NCI-H2227 (cell line): Measurements from ENCODE around the gene LSM14A.
"Not testable (repeated sequence)": the region's sequence is repeated elsewhere in the genome, so short reads cannot be mapped to it uniquely, and the experiment has no call there.

ENCODE experiments used
- DNase-seq: peaks from one replicate; lab custom pipeline; 2025; ENCODE audit not compliant: unreplicated experiment; lab: John Stamatoyannopoulos, UW

The LSM14A gene

DNA sequence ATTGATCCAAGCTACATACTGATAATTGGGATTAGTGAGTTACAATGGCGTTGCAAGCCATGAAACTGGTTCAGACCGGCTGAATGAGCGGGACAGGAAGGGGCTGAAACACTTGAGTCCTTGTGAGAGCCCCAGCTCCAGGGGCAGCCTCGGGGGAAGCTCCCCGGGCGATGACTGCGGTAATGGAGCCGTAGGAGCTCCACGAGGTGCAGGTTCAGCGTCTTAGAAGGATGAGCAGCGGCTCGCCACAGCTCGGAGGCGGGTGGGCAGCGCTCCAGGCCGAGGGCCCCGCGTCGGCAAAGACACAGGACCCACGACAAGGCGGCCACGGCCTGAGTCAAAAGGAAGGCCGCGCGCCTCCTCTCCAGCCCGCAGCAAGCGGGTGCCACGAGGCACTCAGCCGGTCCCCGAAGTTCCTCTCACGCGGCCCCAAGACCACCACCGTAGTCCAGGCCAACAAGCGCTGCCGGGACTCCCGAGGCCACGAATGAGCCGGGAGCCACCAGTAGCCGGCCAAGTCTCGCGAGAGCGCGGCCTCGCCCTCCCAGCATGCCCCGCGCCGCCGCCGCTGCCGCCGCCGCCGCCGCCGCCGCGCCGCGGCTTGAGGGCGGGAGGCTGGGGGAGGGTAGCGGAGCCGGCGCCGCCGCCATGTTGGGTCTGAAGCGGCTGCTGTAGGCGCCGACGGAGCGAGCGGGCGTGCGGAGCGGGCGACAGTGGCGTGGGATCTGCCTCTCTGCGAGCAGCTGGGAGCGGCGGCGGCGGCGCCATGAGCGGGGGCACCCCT, at the start of gene LSM14A:
LSM14A (plus strand) TSS at position 628 of the 784 bp plus-strand sequence; CDS start at position 767, 139 bp downstream.
- peak; percentile 100 for DNase-seq

GRCh38 chr19:34124828-34125227, 47.5 kb upstream of the LSM14A start:
- no peak for DNase-seq

DNA sequence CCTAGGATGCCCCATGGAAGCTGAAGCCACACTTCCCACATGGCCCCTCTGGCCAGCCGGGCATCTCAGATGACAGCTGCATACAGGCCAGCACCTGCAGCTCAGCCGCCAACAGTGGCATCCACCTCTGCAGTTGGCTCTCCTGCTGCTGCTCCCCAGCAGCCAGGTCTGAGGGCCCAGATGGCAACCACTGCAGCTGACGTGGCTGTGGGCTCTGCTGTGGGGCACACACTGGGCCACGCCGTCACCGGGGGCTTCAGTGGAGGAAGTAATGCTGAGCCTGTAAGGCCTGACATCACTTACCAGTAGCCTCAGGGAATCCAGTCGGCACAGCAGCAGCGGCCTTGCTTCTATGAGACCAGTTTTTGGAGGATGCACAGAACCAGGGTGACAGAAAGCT, 45.3 kb upstream of the LSM14A start:
- no peak for DNase-seq

DNA sequence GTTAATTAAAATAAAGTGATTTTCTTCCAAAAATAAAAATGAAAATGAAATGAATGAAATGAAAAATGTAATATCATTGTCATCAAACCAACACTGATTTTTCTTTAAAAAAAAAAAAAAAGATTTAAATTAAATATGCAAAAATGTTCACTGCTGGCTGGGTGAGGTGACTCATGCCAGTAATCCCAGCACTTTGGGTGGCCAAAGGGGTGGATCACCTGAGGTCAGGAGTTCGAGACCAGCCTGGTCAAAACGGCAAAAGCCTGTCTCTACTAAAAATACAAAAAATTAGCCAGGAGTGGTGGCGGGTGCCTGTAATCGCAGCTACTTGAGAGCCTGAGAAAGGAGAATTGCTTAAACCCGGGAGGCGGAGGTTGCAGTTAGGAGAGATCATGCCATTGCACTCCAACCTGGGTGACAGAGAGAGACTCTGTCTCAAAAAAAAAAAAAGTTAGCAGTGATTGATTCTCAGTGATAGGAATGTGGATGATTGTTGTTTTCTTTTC, 44.6 kb upstream of the LSM14A start:
- DNase-seq: no peak

DNA sequence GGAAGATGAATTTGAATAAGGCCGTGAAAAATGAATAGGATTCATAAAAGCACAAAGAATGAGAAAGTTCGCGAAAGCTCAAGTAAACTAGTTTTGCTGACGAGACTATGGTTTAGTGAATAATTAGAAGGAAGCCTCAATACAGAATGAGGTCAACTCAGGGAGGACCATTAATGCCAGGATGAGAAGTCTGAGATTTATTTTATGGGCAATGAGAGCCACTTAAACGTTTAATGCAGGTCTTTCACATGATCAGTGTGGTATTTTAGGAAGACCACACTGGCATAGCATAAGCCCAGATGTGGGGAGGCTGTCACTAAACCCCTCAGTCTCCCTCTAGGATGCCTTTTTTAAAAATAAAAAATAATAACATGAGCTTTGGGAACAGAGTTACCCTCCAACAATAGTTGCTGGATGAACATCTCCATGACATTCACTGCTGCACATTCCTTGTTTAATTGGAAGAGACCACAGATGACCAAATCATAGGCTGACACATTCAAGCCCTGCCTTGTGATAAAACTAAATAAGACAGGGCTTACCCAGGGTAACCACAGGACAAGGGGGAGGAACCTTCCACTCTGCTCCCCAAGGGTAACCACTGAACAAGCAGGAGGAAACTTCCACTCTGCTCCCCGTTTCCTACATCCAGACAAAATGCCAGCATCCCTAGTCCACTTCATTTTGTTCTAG, 43.6 kb upstream of the LSM14A start:
- DNase-seq: no peak

DNA sequence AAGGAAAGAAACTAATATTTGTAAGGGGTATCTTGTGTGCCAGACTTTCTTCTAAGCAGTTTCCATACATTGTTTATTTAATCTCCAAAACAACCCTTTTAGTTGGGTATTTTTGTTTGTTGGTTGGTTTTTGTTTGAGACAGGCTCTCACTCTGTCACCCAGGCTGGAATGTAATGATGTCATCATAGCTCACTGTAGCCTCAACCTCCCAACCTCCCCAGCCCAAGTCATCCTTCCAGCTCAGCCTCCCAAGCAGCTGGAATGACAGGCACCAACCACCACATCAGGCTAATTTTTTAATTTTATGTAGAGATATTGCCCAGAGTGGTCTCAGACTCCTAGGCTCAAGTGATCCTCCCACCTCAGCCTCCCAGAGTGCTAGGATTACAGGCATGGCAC, 41.2 kb upstream of the LSM14A start:
- no peak for DNase-seq

DNA sequence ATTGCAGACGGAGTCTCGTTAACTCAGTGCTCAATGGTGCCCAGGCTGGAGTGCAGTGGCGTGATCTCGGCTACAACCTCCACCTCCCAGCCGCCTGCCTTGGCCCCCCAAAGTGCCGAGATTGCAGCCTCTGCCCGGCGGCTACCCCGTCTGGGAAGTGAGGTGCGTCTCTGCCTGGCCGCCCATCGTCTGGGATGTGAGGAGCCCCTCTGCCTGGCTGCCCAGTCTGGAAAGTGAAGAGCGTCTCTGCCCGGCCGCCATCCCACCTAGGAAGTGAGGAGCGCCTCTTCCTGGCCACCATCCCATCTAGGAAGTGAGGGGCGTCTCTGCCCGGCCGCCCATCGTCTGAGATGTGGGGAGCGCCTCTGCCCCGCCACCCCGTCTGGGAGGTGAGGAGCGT, 40.2 kb upstream of the LSM14A start:
- DNase-seq: not testable (repeated sequence)

GRCh38 chr19:34132706-34133105, 39.6 kb upstream of the LSM14A start:
- not testable (repeated sequence) for DNase-seq

DNA sequence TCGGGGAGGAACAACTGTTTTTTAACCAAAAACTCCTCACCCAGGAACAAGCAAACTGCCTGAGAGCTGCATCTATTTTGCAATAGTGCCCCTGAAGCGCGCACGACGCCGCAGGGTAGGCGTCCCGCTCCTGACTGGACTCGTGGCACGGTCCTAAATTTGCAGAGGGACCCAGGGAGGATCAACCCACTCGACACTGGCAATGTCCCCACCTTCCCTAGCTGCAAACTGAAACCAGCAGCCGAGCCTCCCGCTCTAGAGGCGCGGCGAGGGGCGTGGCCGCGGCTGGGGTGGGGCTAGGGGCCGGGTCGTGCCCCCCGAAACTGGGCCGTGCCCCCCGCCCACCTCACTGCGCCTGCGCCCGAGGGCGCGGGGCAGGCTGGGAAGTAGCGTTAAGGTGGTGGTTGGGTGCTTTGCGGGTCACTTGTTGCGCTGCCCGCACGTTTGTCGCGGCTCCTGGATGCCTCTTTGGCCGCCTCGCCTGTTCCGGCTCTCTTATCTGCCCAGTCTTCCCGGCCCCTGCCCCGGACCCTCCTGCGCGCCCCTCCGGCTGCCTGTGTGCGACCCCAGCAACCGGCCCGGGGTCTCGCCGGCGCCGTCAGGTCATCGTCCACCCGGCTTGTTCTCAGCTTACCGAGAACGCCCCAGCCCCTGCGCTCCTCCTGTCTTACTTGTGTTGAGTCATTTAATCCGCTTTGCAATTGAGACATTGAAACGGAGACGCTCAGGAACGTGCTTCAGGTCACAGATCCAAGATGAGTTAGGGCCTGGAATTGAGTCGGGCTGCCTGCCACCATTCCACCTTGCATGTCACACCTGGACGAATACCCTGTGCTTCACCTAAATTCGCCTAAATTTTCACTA, 37.9 kb upstream of the LSM14A start:
- peak; percentile 98 for DNase-seq

DNA sequence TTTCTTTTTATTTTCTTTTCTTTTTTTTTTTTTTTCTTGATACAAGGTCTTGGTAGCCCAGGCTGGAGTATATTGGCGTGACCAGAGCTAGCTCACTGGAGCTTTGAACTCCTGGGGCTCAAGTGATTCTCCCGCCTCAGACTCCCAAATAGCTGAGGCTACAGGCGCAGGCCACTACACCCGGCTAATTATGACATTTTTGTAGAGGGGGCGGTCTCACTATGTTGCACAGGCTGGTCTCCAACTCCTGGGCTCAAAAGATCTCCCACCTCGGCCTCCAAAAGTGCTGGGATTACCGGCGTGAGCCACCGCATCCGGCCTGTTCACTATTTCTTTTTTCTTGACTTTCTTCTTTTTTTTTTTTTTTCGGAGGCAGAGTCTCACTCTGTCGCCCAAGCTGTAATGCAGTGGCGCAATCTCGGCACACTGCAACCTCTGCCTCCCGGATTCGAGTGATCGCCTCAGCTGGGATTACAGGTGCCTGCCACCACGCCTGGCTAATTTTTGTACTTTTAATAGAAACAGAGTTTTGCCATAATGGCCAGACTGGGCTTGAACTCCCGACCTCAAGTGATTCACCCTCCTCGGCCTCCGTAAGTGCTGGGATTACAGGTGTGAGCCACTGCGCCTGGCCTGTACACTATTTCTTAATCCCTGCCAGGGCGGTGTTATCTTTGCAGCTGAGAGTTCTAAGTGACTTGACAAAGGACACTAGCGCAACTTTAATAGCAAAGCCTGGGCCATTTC, 37.1 kb upstream of the LSM14A start:
- no peak for DNase-seq

DNA sequence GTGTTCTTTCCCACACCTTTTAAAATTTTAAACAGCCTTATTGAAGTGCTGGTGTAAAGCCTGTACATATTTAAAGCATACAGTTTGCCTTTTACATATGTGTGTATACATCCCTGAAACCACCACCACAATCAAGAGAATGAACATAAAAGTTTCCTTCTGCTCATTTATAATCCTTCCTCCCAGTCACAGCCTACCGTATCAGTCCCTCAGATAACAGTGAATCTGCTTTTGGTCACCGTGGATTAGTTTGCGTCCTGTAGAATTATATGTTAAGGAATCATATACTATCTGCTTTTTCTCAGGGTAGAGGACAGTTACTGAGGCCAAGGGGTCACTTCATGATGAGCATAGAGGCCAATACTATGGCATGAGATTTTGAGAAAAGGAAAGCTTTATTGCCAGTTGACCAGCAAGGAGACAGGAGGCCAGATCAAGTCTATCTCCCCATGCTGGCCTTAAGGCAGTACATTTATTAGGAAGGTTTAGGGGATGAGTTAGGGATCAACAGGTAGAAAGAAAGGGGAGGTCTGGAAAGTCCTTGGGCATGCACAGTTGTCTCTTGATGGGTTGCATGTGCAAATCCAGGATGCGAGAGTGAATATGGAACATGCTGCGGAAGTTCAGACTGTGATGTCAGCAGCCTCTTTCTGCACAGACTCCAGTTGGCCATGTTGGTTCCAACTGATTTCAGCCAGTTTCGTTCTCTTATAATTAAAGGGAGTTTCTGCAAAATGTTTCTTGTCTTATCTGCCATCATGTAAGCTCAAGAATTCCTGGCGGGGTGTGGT, 36.3 kb upstream of the LSM14A start:
- DNase-seq: no peak

- no peak for DNase-seq
Observed at GRCh38 chr19:34141025-34141424, 31.3 kb upstream of the LSM14A start.

DNA sequence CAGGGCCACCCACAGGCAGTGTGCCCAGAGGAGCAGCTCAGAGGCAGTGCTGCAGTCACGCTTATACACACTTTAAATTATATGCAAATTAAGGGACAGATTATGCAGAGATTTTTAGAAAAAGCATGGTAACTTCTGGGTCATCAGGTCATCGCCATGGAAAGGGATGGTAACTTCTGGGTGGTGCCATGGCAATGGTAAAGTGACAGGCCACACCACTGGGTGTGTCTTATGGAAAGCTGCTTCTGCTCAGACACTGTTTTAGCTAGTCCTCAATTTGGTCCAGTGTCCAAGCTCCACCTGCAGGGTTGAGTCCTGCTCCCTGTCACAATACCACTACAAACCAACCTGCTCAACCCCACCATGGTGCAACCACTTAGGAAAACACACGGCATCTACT, 29.9 kb upstream of the LSM14A start:
- no peak for DNase-seq

DNA sequence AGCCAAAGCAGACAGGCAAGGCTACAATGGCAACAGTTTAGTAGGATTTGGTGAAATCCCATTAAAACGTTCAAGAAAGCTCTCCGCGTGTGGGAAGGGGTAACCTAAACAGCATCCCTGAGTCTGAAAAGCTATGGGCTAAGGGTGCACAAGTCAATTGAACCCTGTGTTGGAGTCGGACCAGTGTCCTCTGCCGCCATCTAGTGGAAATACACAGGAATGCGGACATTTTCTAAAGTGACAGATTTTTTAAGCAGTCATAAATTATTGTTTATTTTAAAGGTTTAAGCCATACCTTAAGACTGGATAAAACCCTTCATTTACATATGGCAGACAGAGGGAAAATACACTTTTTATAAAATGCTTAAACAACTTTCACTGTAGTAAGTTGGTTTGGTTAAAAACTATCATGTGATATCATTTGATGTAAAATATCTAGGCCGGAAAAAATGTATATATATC, 26.5 kb upstream of the LSM14A start:
- peak; percentile 91 for DNase-seq

DNA sequence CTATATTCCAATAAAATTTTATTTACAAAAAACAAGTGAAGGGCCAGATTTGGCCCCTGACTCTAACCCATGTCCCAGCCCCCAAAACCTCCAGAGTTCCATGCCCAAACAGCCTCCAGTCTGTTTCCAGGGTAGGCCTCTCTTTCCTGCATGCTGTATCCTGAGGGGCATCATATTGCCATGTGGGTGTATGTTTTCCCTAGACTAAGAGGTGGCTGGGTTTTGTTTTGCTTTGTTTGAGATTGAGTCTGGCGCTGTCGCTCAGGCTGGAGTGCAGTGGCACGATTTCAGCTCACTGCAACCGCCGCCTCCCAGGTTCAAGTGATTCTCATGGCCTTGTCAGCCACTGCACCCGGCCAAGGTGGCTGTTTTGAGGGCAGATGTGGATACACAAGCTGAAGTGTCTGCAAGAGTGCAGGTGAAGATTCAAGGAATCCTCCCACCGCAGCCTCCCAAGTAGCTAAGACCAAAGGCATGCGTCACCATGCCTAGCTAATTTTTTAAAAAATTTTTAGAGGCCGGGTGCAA, 23.6 kb upstream of the LSM14A start:
- DNase-seq: no peak

DNA sequence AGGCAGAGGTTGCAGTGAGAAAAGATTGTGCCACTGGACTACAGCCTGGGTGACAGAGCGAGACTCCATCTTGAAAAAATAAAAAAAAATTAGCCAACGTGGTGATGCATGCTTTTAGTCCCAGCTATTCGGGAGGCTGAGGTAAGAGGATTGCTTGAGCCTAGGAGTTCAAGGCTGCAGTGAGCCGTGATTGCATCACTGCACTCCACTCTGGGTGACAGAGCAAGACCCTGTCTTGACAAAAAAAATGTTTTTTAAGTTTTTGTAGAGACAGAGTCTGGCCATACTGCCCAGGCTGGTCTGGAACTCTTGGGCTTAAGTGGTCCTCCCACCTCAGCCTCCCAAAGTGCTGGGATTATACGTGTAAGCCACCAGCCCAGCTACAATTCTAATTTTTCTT, 22.4 kb upstream of the LSM14A start:
- DNase-seq: no peak

- no peak for DNase-seq
Observed at GRCh38 chr19:34150558-34150957, 21.7 kb upstream of the LSM14A start.

GRCh38 chr19:34151439-34151838, 20.9 kb upstream of the LSM14A start:
- no peak for DNase-seq

- DNase-seq: no peak
Observed at GRCh38 chr19:34154401-34154800, 17.9 kb upstream of the LSM14A start.

GRCh38 chr19:34155686-34156085, 16.6 kb upstream of the LSM14A start:
- DNase-seq: no peak
